HEK293 (cell line): Measurements from ENCODE around the gene ZNF280D.

Source experiments
- ZNF558 ChIP-seq: fragments of 450-650 bp; formaldehyde crosslinking; IDR thresholded peaks from 2 replicates; pipeline ENCODE4 v1.5.1; 2016; ENCODE audit warnings: missing biosample characterization, missing genetic modification characterization
- ZNF785 ChIP-seq: fragments of 450-650 bp; formaldehyde crosslinking; IDR thresholded peaks from 2 replicates; pipeline ENCODE4 v1.5.1; 2016; ENCODE audit warnings: missing biosample characterization, missing genetic modification characterization
- TF ChIP-seq, protein P1 (sequence below): fragments of 450-650 bp; formaldehyde crosslinking; IDR thresholded peaks from 2 replicates; pipeline ENCODE4 v1.5.1; 2016; ENCODE audit warnings: missing biosample characterization, missing genetic modification characterization, borderline replicate concordance
- TF ChIP-seq, protein P2 (sequence below): fragments of 450-650 bp; formaldehyde crosslinking; IDR thresholded peaks from 2 replicates; pipeline ENCODE4 v1.5.1; 2016; ENCODE audit warnings: missing biosample characterization, missing genetic modification characterization

DNA sequence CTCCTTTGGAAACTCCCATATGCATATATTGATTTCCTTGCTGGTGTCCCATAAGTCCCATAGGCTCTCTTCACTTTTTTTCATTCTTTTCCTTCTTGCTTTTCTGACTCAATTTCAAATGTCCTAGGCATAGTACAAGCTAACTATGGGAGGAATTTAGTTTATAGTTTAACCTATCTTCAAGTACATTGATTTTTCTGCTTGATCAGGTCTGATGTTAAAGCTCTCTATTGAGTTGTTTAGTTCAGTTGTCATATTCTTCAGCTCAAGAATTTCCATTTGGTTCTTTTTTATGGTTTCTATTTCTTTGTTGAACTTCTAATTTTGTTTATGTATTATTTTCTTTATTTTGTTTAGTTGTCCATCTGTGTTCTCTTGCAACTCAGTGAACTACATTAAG lies 147.1 kb downstream of the ZNF280D start:
- TF ChIP-seq ZNF785 (tag by site-specific recombination) (no peak), ZNF558 (tag by site-specific recombination) (no peak)
- TF ChIP-seq, protein P1, sequence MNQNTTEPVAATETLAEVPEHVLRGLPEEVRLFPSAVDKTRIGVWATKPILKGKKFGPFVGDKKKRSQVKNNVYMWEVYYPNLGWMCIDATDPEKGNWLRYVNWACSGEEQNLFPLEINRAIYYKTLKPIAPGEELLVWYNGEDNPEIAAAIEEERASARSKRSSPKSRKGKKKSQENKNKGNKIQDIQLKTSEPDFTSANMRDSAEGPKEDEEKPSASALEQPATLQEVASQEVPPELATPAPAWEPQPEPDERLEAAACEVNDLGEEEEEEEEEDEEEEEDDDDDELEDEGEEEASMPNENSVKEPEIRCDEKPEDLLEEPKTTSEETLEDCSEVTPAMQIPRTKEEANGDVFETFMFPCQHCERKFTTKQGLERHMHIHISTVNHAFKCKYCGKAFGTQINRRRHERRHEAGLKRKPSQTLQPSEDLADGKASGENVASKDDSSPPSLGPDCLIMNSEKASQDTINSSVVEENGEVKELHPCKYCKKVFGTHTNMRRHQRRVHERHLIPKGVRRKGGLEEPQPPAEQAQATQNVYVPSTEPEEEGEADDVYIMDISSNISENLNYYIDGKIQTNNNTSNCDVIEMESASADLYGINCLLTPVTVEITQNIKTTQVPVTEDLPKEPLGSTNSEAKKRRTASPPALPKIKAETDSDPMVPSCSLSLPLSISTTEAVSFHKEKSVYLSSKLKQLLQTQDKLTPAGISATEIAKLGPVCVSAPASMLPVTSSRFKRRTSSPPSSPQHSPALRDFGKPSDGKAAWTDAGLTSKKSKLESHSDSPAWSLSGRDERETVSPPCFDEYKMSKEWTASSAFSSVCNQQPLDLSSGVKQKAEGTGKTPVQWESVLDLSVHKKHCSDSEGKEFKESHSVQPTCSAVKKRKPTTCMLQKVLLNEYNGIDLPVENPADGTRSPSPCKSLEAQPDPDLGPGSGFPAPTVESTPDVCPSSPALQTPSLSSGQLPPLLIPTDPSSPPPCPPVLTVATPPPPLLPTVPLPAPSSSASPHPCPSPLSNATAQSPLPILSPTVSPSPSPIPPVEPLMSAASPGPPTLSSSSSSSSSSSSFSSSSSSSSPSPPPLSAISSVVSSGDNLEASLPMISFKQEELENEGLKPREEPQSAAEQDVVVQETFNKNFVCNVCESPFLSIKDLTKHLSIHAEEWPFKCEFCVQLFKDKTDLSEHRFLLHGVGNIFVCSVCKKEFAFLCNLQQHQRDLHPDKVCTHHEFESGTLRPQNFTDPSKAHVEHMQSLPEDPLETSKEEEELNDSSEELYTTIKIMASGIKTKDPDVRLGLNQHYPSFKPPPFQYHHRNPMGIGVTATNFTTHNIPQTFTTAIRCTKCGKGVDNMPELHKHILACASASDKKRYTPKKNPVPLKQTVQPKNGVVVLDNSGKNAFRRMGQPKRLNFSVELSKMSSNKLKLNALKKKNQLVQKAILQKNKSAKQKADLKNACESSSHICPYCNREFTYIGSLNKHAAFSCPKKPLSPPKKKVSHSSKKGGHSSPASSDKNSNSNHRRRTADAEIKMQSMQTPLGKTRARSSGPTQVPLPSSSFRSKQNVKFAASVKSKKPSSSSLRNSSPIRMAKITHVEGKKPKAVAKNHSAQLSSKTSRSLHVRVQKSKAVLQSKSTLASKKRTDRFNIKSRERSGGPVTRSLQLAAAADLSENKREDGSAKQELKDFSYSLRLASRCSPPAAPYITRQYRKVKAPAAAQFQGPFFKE: no peak
- TF ChIP-seq, protein P2, sequence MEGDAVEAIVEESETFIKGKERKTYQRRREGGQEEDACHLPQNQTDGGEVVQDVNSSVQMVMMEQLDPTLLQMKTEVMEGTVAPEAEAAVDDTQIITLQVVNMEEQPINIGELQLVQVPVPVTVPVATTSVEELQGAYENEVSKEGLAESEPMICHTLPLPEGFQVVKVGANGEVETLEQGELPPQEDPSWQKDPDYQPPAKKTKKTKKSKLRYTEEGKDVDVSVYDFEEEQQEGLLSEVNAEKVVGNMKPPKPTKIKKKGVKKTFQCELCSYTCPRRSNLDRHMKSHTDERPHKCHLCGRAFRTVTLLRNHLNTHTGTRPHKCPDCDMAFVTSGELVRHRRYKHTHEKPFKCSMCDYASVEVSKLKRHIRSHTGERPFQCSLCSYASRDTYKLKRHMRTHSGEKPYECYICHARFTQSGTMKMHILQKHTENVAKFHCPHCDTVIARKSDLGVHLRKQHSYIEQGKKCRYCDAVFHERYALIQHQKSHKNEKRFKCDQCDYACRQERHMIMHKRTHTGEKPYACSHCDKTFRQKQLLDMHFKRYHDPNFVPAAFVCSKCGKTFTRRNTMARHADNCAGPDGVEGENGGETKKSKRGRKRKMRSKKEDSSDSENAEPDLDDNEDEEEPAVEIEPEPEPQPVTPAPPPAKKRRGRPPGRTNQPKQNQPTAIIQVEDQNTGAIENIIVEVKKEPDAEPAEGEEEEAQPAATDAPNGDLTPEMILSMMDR: no peak
